Breast epithelium (tissue), 3 donors: ENCODE data around the gene OR14J1.

ENCODE experiments used
- POLR2A ChIP-seq: fragments of 450-650 bp; IDR thresholded peaks from one replicate; pipeline ENCODE4 v1.6.1; 2016; ENCODE audit warnings: antibody characterized with exemption, mild to moderate bottlenecking, moderate library complexity
- POLR2AphosphoS5 ChIP-seq, 3 donors: sonication (generic); formaldehyde crosslinking; IDR thresholded peaks; one replicate each; pipeline ENCODE4 v1.6.1; 2017; ENCODE audit warnings: antibody characterized with exemption in 3 of 3
- TF ChIP-seq, protein P1 (sequence below), 3 donors: fragments of 450-650 bp; IDR thresholded peaks; one replicate each; pipeline ENCODE4 v1.5.1; 2016 to 2017; ENCODE audit warnings: antibody characterized with exemption in 3 of 3, mild to moderate bottlenecking in 3 of 3, moderate library complexity in 3 of 3

DNA sequence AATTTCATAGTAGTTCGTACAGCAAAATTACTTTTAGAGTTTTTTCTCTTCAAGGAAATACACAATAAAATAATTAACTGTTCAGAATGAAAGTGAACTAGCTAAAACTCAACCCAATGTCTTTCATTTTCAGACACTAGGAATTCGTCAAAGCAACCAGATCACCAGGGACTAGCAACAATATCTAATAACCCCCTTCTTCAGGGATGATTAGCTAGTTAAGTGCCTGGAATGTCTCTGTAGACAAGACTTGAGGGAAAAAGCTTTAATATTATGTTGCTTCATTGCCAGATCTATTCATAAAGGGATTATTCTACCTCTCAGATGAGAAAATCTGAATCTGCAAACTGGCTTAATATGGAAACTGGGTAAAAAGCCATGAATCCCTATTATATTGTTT lies 41.8 kb upstream of the OR14J1 start:
- TF ChIP-seq, protein P1, sequence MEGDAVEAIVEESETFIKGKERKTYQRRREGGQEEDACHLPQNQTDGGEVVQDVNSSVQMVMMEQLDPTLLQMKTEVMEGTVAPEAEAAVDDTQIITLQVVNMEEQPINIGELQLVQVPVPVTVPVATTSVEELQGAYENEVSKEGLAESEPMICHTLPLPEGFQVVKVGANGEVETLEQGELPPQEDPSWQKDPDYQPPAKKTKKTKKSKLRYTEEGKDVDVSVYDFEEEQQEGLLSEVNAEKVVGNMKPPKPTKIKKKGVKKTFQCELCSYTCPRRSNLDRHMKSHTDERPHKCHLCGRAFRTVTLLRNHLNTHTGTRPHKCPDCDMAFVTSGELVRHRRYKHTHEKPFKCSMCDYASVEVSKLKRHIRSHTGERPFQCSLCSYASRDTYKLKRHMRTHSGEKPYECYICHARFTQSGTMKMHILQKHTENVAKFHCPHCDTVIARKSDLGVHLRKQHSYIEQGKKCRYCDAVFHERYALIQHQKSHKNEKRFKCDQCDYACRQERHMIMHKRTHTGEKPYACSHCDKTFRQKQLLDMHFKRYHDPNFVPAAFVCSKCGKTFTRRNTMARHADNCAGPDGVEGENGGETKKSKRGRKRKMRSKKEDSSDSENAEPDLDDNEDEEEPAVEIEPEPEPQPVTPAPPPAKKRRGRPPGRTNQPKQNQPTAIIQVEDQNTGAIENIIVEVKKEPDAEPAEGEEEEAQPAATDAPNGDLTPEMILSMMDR (IDR thresholded peaks at IDR 0.05) = no peak
- TF ChIP-seq POLR2AphosphoS5 (IDR thresholded peaks at IDR 0.05) (no peak), POLR2A (no peak)
